HCT116 (cell line): ENCODE data around the gene SFT2D2. TPM values are rescaled to one million over a fixed set of nuclear protein-coding genes. Genes with fewer than 3 reads are reported as not detected.

Source experiments
- ATAC-seq: fragments of 200-7000 bp; cut with Tn5 transposase; 2 replicates; pipeline ENCODE4 v1.9.1; 2020; ENCODE audit warnings: mild to moderate bottlenecking, moderate library complexity
- BruUV-seq: library from RNA; stranded (reverse); fragments of 400-500 nt; replicated peaks from 2 replicates; lab custom pipeline; 2021; lab: Mats Ljungman, UMichigan
- CTCF ChIA-PET: fragments of 300-600 bp; sonication (Branson Sonifier 250); formaldehyde crosslinking; loops from one replicate; lab custom pipeline; 2021; ENCODE audit warnings: antibody characterized with exemption; lab: Charles Lee
- POLR2A ChIA-PET: fragments of 300-600, 350-600 bp; sonication (Branson Sonifier 250); formaldehyde crosslinking; loops from one replicate; lab custom pipeline; 2021; ENCODE audit warnings: antibody characterized with exemption; lab: Charles Lee
- RAD21 ChIA-PET, 2 experiments: fragments of 300-600 bp; sonication (Branson Sonifier 250); formaldehyde crosslinking; loops; one replicate each; lab custom pipeline; 2023; ENCODE audit warnings: low total read pairs in 2 of 2; ENCODE audit not compliant: uncharacterized antibody in 2 of 2, unreplicated experiment in 2 of 2, low non-redundant PET in 1 of 2; lab: Charles Lee
- DNase-seq: peaks from one replicate; pipeline ENCODE4 v3.0.0-alpha.2; 2010; ENCODE audit warnings: low read depth, low spot score
- H2AFZ ChIP-seq: fragments of 200-600 bp; shearing (Covaris generic), sonication (generic); 2 replicates; pipeline ENCODE4 v1.6.1; 2017; ENCODE audit warnings: low read depth, mixed run types, mixed read lengths, antibody characterized with exemption, low read length; ENCODE audit not compliant: poor library complexity, severe bottlenecking
- H3K27ac ChIP-seq: 2 replicates; pipeline ENCODE4 v1.5.1; 2012; ENCODE audit warnings: low read depth, low read length
- H3K27me3 ChIP-seq: fragments of 200-600 bp; sonication (generic); 2 replicates; pipeline ENCODE4 v1.6.1; 2016; ENCODE audit warnings: mixed run types, low read length, mixed read lengths; ENCODE audit not compliant: insufficient read depth
- H3K36me3 ChIP-seq, 2 experiments: fragments of 200-500 bp in 1 of 2; fragments of 200-600 bp in 1 of 2; sonication (Bioruptor generic) in 1 of 2; sonication (generic) in 1 of 2; 2 replicates each; pipeline versions ENCODE4 v1.5.1 to v1.6.1; 2014 to 2016; ENCODE audit warnings: low read length in 2 of 2, inconsistent platforms in 1 of 2, mixed read lengths in 1 of 2, mixed run types in 1 of 2; ENCODE audit not compliant: insufficient read depth in 2 of 2, control insufficient read depth in 1 of 2
- H3K4me1 ChIP-seq, 2 experiments: fragments of 200-600 bp in 1 of 2; sonication (generic) in 1 of 2; 2 replicates each; pipeline versions ENCODE4 v1.5.1 to v1.6.1; 2012 to 2017; ENCODE audit warnings: low read length in 2 of 2, inconsistent platforms in 1 of 2, mild to moderate bottlenecking in 1 of 2, mixed read lengths in 1 of 2, mixed run types in 1 of 2, moderate library complexity in 1 of 2; ENCODE audit not compliant: insufficient read depth in 2 of 2, control insufficient read depth in 1 of 2
- H3K4me2 ChIP-seq: fragments of 200-600 bp; sonication (generic); 2 replicates; pipeline ENCODE4 v1.6.1; 2017; ENCODE audit warnings: mixed run types, low read length, mixed read lengths
- H3K4me3 ChIP-seq, 2 experiments: fragments of 200-600 bp in 1 of 2; sonication (generic) in 1 of 2; replicated peaks in 1 of 2; 2 replicates each; pipeline ENCODE4 v1.5.1; 2011 to 2016; ENCODE audit warnings: low read length in 2 of 2, control low read depth in 1 of 2, low read depth in 1 of 2, mild to moderate bottlenecking in 1 of 2, mixed read lengths in 1 of 2, mixed run types in 1 of 2
- H3K79me2 ChIP-seq: fragments of 200-600 bp; sonication (generic); 2 replicates; pipeline ENCODE4 v1.6.1; 2017; ENCODE audit warnings: mild to moderate bottlenecking, mixed run types, low read length, moderate library complexity, mixed read lengths; ENCODE audit not compliant: insufficient read depth
- H3K9ac ChIP-seq: fragments of 200-600 bp; sonication (generic); 2 replicates; pipeline ENCODE4 v1.6.1; 2016; ENCODE audit warnings: low read length, mixed read lengths
- H3K9me2 ChIP-seq: fragments of 200-600 bp; sonication (generic), shearing (Covaris generic); 2 replicates; pipeline ENCODE4 v1.6.1; 2017; ENCODE audit warnings: mixed run types, mild to moderate bottlenecking, moderate library complexity; ENCODE audit not compliant: insufficient read depth
- H3K9me3 ChIP-seq, 2 experiments: fragments of 200-500 bp in 1 of 2; fragments of 200-600 bp in 1 of 2; sonication (Bioruptor generic) in 1 of 2; sonication (generic) in 1 of 2; 2 replicates each; pipeline ENCODE4 v1.6.1; 2014 to 2017; ENCODE audit warnings: low read length in 2 of 2, mixed read lengths in 2 of 2, inconsistent platforms in 1 of 2, low read depth in 1 of 2, mild to moderate bottlenecking in 1 of 2, mixed run types in 1 of 2, moderate library complexity in 1 of 2; ENCODE audit not compliant: control insufficient read depth in 1 of 2, insufficient read depth in 1 of 2
- H4K20me1 ChIP-seq: fragments of 200-600 bp; sonication (generic), shearing (Covaris generic); 2 replicates; pipeline ENCODE4 v1.6.1; 2017; ENCODE audit warnings: mixed run types, mild to moderate bottlenecking, moderate library complexity; ENCODE audit not compliant: insufficient read depth
- ATF3 ChIP-seq: IDR thresholded peaks from 2 replicates; pipeline ENCODE4 v1.6.1; 2012
- CTCF ChIP-seq, 3 experiments: fragments of 200-600 bp in 1 of 3; sonication (generic) in 1 of 3; IDR thresholded peaks in 2 of 3; conservative IDR thresholded peaks in 1 of 3; 2 replicates each; pipeline ENCODE4 v1.5.1; 2012 to 2017; ENCODE audit warnings: low read depth in 2 of 3, low read length in 2 of 3, antibody characterized with exemption in 1 of 3, borderline replicate concordance in 1 of 3, control low read depth in 1 of 3, mild to moderate bottlenecking in 1 of 3, mixed read lengths in 1 of 3, mixed run types in 1 of 3, moderate library complexity in 1 of 3; ENCODE audit not compliant: insufficient read depth in 1 of 3
- FOSL1 ChIP-seq: IDR thresholded peaks from 2 replicates; pipeline ENCODE4 v1.6.1; 2012; ENCODE audit warnings: low read depth
- JUND ChIP-seq: IDR thresholded peaks from 2 replicates; pipeline ENCODE4 v1.6.1; 2012
- POLR2A ChIP-seq: IDR thresholded peaks from 2 replicates; pipeline ENCODE4 v1.7.0; 2011; ENCODE audit warnings: borderline replicate concordance; ENCODE audit not compliant: insufficient read depth, insufficient read length; ENCODE audit errors: extremely low read depth
- SP1 ChIP-seq: IDR thresholded peaks from 2 replicates; pipeline ENCODE4 v1.6.1; 2012; ENCODE audit warnings: low read depth
- YY1 ChIP-seq: IDR thresholded peaks from 2 replicates; pipeline ENCODE4 v1.6.1; 2011; ENCODE audit warnings: low read length, low read depth, moderate library complexity, mild to moderate bottlenecking; ENCODE audit not compliant: insufficient replicate concordance; ENCODE audit errors: extremely low read depth
- ZBTB33 ChIP-seq: IDR thresholded peaks from 2 replicates; pipeline ENCODE4 v1.6.1; 2011; ENCODE audit warnings: mild to moderate bottlenecking, low read length, moderate library complexity; ENCODE audit not compliant: insufficient replicate concordance; ENCODE audit errors: extremely low read depth
- ZNF274 ChIP-seq: fragments of 200-500 bp; sonication (Bioruptor generic); IDR thresholded peaks from 2 replicates; pipeline ENCODE4 v1.6.1; 2014; ENCODE audit warnings: mild to moderate bottlenecking, low read depth, low read length, inconsistent platforms
- intact Hi-C: fragments of 100-400 bp; cut with micrococcal nuclease; formaldehyde crosslinking; loops from 2 replicates; pipeline ENCODE4 v1.10.0; 2022
- total RNA-seq: library from RNA; stranded (reverse); gene quantifications from one replicate; pipeline ENCODE4 v1.2.1, GENCODE V29; 2021; ENCODE audit not compliant: unreplicated experiment

SFT2D2 gene
- total RNA-seq, 1 experiment from 2014 or later: 57.5 TPM

- no peaks in the 10 kb centered on the region for H3K36me3 ChIP-seq
- no peaks in the 10 kb centered on the region for H3K27me3 ChIP-seq
- RAD21 ChIA-PET: no interaction called here
- H3K4me1 ChIP-seq: peaks cover 0 to 3% of the 10 kb centered on the region in 2 experiments; a peak in 2 of 4 replicates
- H3K4me2 ChIP-seq: no peak overlapping the region
- H3K9me3 ChIP-seq: no peaks in the 10 kb centered on the region
- no peak overlapping the region for H2AFZ ChIP-seq
- ATAC-seq (no peak), DNase-seq (no peak)
- H4K20me1 ChIP-seq: no peaks in the 10 kb centered on the region
- no peak for TF ChIP-seq CTCF (IDR thresholded peaks at IDR 0.05 in 2 of 3, conservative IDR thresholded peaks at IDR 0.05 in 1 of 3; ENCODE audit: borderline replicate concordance in 1 of 3, insufficient read depth in 1 of 3, low read depth in 2 of 3, low read length in 2 of 3)
- no peak for TF ChIP-seq SP1
- no peak for TF ChIP-seq POLR2A
- TF ChIP-seq ATF3: no peak
- no peak for TF ChIP-seq FOSL1
- TF ChIP-seq YY1: no peak
- no peak for TF ChIP-seq JUND
- no peak for TF ChIP-seq ZNF274
- no peak for TF ChIP-seq ZBTB33
- H3K9me2 ChIP-seq: no peaks in the 10 kb centered on the region
- intact Hi-C loops: no loop called here
- no peak overlapping the region for H3K27ac ChIP-seq
- no TSS peak for BruUV-seq
- CTCF ChIA-PET: no interaction called here
- no peak overlapping the region for H3K4me3 ChIP-seq
- POLR2A ChIA-PET: no interaction called here
- H3K9ac ChIP-seq: no peak overlapping the region
- peaks cover 27% of the 10 kb centered on the region for H3K79me2 ChIP-seq
Observed at GRCh38 chr1:168187177-168187576, 38.6 kb upstream of the SFT2D2 start.
